Measurements from ENCODE around the gene TRIM14.
"Not testable (repeated sequence)": the region's sequence is repeated elsewhere in the genome, so short reads cannot be mapped to it uniquely, and the experiment has no call there.

Gene TRIM14

GRCh38 chr9:98108531-98109031 lies 10.4 kb downstream of the TRIM14 start:
- peak in 1 of 2 donors; percentile 18 for DNase-seq (ENCODE audit: low read depth in 2 of 2)

GRCh38 chr9:98107926-98108325 lies 11.1 kb downstream of the TRIM14 start:
- no peak for DNase-seq (ENCODE audit: low read depth in 2 of 2)

- DNase-seq (ENCODE audit: low read depth in 2 of 2) = no peak
Measured at GRCh38 chr9:98105006-98105405, 14.0 kb downstream of the TRIM14 start.

- DNase-seq (ENCODE audit: low read depth in 2 of 2) = no peak
Measured at GRCh38 chr9:98104445-98104881, 14.6 kb downstream of the TRIM14 start.

- peak; percentile 41 to 64 for DNase-seq (ENCODE audit: low read depth in 2 of 2)
Measured at GRCh38 chr9:98101868-98102273, 17.2 kb downstream of the TRIM14 start.

- DNase-seq (ENCODE audit: low read depth in 2 of 2) = no peak
Measured at GRCh38 chr9:98101416-98101815, 17.6 kb downstream of the TRIM14 start.

- DNase-seq (ENCODE audit: low read depth in 2 of 2) = no peak
Measured at GRCh38 chr9:98100456-98100855, 18.6 kb downstream of the TRIM14 start.

- no peak for DNase-seq (ENCODE audit: low read depth in 2 of 2)
Measured at GRCh38 chr9:98099898-98100297, 19.1 kb downstream of the TRIM14 start.

- DNase-seq (ENCODE audit: low read depth in 2 of 2) = no peak
Measured at GRCh38 chr9:98099346-98099745, 19.7 kb downstream of the TRIM14 start.

GRCh38 chr9:98097836-98098235 lies 21.2 kb downstream of the TRIM14 start:
- no peak for DNase-seq (ENCODE audit: low read depth in 2 of 2)

GRCh38 chr9:98096091-98096490 lies 22.9 kb downstream of the TRIM14 start:
- no peak for DNase-seq (ENCODE audit: low read depth in 2 of 2)

- no peak for DNase-seq (ENCODE audit: low read depth in 2 of 2)
Measured at GRCh38 chr9:98095401-98095800, 23.6 kb downstream of the TRIM14 start.

GRCh38 chr9:98094851-98095250 lies 24.2 kb downstream of the TRIM14 start:
- DNase-seq (ENCODE audit: low read depth in 2 of 2) = no peak

- no peak for DNase-seq (ENCODE audit: low read depth in 2 of 2)
Measured at GRCh38 chr9:98094316-98094715, 24.7 kb downstream of the TRIM14 start.

- DNase-seq (ENCODE audit: low read depth in 2 of 2) = no peak
Measured at GRCh38 chr9:98092613-98092931, 26.4 kb downstream of the TRIM14 start.

GRCh38 chr9:98091735-98092612 lies 27.0 kb downstream of the TRIM14 start:
- DNase-seq (ENCODE audit: low read depth in 2 of 2) = no peak

GRCh38 chr9:98090674-98091073 lies 28.3 kb downstream of the TRIM14 start:
- not testable (repeated sequence) for DNase-seq (ENCODE audit: low read depth in 2 of 2)

GRCh38 chr9:98087420-98088354 lies 31.3 kb downstream of the TRIM14 start:
- peak in 1 of 2 donors; percentile 37 for DNase-seq (ENCODE audit: low read depth in 2 of 2)

GRCh38 chr9:98086461-98086860 lies 32.6 kb downstream of the TRIM14 start:
- DNase-seq (ENCODE audit: low read depth in 2 of 2) = no peak

GRCh38 chr9:98085944-98086343 lies 33.1 kb downstream of the TRIM14 start:
- no peak for DNase-seq (ENCODE audit: low read depth in 2 of 2)

GRCh38 chr9:98085058-98085457 lies 34.0 kb downstream of the TRIM14 start:
- DNase-seq (ENCODE audit: low read depth in 2 of 2) = no peak

GRCh38 chr9:98084396-98084795 lies 34.6 kb downstream of the TRIM14 start:
- no peak for DNase-seq (ENCODE audit: low read depth in 2 of 2)

All from stimulated activated CD4-positive, alpha-beta T cell treated with anti-CD3 and anti-CD28 coated beads, Interleukin-1b, Interleukin-23, amount 100 ng/mL, for 4 hours (primary cell).